Prostate gland (tissue), 2 donors: ENCODE measurements around the gene VAV3.

Experiments used
- POLR2A ChIP-seq: fragments of 450-650 bp; IDR thresholded peaks from one replicate; pipeline ENCODE4 v1.6.1; 2016; ENCODE audit warnings: antibody characterized with exemption, mild to moderate bottlenecking
- POLR2AphosphoS5 ChIP-seq: sonication (generic); formaldehyde crosslinking; IDR thresholded peaks from one replicate; pipeline ENCODE4 v1.6.1; 2017; ENCODE audit warnings: antibody characterized with exemption
- TF ChIP-seq, protein P1 (sequence below), 4 experiments: fragments of 200-600 bp in 2 of 4; fragments of 450-650 bp in 2 of 4; sonication (generic) in 2 of 4; IDR thresholded peaks; 1 replicate in 3 of 4; 2 replicates in 1 of 4; pipeline ENCODE4 v1.5.1; 2016 to 2019; ENCODE audit warnings: antibody characterized with exemption in 4 of 4, mild to moderate bottlenecking in 2 of 4, moderate library complexity in 2 of 4

GRCh38 chr1:107622966-107623365, 342.0 kb downstream of the VAV3 start:
- TF ChIP-seq, protein P1, sequence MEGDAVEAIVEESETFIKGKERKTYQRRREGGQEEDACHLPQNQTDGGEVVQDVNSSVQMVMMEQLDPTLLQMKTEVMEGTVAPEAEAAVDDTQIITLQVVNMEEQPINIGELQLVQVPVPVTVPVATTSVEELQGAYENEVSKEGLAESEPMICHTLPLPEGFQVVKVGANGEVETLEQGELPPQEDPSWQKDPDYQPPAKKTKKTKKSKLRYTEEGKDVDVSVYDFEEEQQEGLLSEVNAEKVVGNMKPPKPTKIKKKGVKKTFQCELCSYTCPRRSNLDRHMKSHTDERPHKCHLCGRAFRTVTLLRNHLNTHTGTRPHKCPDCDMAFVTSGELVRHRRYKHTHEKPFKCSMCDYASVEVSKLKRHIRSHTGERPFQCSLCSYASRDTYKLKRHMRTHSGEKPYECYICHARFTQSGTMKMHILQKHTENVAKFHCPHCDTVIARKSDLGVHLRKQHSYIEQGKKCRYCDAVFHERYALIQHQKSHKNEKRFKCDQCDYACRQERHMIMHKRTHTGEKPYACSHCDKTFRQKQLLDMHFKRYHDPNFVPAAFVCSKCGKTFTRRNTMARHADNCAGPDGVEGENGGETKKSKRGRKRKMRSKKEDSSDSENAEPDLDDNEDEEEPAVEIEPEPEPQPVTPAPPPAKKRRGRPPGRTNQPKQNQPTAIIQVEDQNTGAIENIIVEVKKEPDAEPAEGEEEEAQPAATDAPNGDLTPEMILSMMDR (IDR thresholded peaks at IDR 0.05): no peak
- TF ChIP-seq POLR2A (no peak), POLR2AphosphoS5 (no peak)
